Measurements from ENCODE around the gene FRAS1. TPM values are rescaled to one million over a fixed set of nuclear protein-coding genes. Genes with fewer than 3 reads are reported as not detected.
"Not testable (repeated sequence)": the region's sequence is repeated elsewhere in the genome, so short reads cannot be mapped to it uniquely, and the experiment has no call there.

FRAS1 gene
- polyA plus RNA-seq, 4 donors, result 72.9 to 81.1 (median 76.3) TPM

- not testable (repeated sequence) for DNase-seq (ENCODE audit: low read depth in 4 of 4, low spot score in 3 of 4)
These were observed 35.2 kb downstream of the FRAS1 start for GRCh38 chr4:78092350-78092749.

- DNase-seq (ENCODE audit: low read depth in 4 of 4, low spot score in 3 of 4), result no peak
These were observed 35.7 kb downstream of the FRAS1 start for GRCh38 chr4:78092850-78093249.

DNA sequence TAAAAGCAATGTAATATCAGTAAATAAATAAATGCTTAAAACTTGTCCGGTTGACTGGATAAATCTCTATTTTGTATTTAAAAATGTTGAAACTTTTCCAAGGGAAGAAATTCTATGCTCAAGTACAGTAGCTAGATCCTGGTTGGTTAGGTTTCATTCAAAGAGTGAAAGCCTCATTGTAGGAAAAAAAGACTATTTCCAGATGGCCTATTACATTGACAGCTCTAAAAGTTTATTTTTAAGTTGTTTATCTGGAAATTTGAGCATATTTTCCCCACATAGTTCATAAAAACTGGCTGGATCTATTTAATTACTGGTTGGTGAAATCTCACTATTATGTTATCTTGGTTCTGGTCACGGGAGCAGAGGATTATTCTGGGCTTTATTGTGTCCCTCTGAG lies 38.0 kb downstream of the FRAS1 start:
- DNase-seq (ENCODE audit: low read depth in 4 of 4, low spot score in 3 of 4), result no peak

- no peak for DNase-seq (ENCODE audit: low read depth in 4 of 4, low spot score in 3 of 4)
These were observed 41.9 kb downstream of the FRAS1 start for GRCh38 chr4:78099058-78099457.

DNA sequence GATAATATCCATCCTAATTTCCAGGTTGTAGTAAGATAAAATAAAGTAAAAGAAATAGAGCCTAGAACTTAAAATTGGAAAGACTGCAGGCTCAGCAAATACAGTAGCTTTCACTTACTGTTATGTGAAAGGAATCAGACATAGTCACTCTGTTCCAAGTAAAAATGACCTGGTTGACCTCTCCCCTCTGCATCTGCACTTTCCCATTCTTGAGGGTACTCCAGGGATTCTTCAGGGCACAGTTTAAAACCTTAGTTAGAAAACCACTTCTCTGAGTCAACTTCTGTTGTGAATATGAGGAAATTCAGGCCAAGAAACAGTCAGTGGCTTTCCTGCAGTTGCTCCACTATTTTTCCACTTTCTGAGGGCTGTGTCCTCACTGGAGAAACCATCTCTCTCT lies 42.9 kb downstream of the FRAS1 start:
- no peak for DNase-seq (ENCODE audit: low read depth in 4 of 4, low spot score in 3 of 4)

- DNase-seq (ENCODE audit: low read depth in 4 of 4, low spot score in 3 of 4), result no peak
These were observed 62.6 kb downstream of the FRAS1 start for GRCh38 chr4:78119698-78120097.

DNA sequence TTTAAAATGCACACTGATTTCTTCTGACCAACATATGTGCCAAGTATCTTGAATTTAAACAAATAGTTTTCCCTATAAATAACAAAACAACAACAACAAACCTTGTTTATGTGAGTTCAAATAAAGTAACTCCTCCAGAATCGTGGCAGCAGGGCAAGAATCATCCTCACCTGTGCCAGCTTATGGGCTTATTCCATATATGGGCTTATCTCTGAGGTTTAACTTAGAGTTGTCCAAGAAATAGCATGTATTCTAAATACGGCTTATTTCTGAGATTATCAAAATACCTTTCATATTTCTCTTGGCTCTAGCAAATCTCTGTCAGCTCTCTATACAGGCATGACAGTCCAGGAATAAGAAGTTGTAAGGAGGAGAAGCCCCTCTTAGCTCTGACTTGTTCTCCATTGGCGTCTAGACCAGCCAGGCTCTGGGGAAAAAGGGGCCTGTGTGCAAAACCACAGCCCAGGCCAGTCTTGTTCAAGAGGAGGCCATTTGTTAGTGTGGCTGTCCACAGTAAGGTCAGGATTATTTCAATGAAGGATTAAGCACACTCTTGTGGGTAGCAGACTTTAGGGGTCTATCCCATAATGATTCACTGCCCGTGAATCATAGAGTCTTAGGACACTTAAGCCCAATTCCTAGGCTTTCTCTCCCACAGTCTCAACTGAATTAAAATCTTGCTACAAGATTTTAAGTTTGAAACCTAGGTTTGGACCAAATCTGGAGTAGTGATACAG lies 63.2 kb downstream of the FRAS1 start:
- DNase-seq (ENCODE audit: low read depth in 4 of 4, low spot score in 3 of 4), result no peak

DNA sequence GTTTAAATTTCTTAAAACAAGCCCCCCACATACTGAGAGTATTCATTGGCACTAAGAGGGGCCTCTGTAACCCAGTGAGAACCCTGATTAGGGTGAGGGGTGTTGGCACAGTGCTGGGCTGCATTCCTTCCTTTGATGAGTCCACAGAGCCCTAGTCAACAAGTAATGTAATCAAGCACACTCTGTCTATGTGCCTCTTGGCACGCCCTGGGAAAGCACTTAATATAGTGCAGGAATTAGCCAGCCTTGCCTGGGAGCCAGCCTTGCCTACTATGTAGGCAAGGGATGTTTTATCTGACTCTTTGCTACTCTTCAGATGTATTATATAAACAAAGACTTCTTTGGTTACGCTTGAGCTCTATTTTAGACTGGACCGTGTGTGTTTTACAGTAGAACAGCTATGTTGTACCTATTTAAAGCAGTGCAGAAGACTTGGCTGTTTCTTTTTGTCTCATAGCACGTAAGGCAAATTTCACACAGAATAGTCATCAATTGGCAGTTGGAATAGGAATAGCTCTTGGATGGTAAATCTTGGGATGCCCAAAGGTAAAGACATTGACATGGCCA lies 64.3 kb downstream of the FRAS1 start:
- no peak for DNase-seq (ENCODE audit: low read depth in 4 of 4, low spot score in 3 of 4)

GRCh38 chr4:78125834-78126331 lies 68.8 kb downstream of the FRAS1 start:
- DNase-seq (ENCODE audit: low read depth in 4 of 4, low spot score in 3 of 4), result not testable (repeated sequence)

DNA sequence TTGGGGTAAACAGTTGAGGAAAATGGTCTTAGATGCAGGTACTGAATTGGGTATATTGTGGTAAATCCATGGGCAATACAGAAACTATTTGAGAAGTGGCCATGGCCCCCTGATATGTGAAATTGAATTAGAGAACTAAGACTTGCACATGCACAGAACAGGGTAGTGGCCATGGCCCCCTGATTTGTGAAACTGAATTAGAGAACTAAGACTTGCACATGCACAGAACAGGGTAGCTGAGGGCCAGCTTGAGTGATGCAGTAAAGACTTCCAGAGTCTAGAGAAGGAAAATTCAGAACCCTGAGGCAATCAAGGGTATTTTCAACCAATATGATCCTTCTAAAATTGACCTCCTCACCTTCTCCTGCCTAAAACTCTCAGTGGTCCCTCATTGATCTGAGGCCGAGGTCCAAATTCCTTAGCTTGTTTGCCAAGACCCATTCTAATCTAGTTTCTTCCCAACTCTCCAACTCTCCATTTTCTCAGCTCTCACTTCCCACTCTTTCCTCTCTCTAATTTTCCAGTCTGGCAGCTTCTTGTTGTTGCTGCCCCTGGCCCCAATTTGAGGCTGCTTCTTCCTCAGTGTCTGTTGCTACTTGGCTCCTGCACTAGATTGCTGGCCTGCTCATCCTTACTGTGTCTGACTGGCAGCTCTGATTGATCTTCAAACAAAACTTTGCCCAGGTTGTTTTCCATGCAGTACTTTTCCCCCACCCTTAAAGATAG lies 72.4 kb downstream of the FRAS1 start:
- DNase-seq (ENCODE audit: low read depth in 4 of 4, low spot score in 3 of 4), result no peak

GRCh38 chr4:78131403-78131802 lies 74.3 kb downstream of the FRAS1 start:
- no peak for DNase-seq (ENCODE audit: low read depth in 4 of 4, low spot score in 3 of 4)

DNA sequence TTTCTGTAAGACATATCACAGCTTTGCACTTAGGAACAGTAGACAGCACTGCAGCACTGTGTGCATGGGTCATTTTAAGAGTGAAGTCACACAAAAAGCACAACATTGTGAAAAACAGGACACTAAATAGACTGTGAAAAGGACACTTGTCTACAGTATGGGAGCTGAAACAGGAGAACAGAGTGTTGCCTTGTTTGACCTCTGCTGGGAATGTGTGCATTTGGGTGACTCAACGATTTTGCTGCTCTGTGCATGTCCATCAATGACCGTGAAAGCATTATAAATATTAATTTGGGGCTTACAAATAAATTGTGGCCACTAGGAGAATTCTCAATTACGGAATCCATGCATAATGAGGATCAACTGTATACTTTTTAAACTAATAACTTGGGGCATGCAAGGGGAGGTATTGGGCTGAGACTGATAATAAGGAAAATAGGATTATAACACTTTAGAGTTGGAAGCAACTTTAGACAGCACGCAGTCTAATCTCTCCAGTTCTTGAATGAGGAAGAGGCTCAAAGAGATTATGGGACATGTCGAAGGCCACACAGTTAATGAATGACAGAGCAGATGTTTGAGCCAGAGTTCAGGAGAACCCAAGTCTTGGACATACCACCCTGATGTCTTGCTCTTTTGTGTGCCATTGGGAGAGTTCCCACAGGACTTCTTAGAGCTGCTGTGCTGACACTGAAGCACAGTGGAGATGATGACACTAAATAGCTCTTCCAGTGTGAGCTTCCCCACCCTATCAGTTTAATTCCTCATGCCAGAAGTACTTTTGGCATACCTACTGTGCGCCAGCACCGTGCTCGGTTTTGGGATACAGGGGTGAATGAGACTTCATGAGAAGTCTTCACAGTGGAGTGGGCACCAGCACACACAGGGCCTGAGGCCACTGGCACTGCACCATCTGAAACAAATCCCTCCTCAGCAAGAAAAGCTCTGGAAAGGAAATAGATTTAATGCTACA lies 79.3 kb downstream of the FRAS1 start:
- DNase-seq (ENCODE audit: low read depth in 4 of 4, low spot score in 3 of 4), result no peak

- no peak for DNase-seq (ENCODE audit: low read depth in 4 of 4, low spot score in 3 of 4)
These were observed 80.4 kb downstream of the FRAS1 start for GRCh38 chr4:78137532-78137931.

DNA sequence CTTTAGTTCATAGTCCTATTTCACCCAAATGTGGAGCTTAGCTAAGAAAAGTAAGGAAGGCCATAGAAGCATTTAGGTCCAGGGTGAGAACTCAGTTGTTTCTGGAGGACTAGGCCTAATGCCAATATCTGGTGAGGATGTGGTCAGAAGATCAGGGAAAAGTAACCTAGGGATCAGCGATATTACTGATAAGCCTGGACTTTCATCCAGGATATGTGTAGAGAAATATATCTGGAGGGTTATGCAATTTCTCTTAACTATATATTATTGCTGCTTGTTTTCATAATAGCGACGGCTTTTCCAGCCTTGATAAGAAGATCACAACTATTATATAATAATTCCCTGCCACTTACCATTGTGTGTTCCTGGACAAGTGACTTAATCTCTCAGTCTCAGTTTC lies 81.1 kb downstream of the FRAS1 start:
- no peak for DNase-seq (ENCODE audit: low read depth in 4 of 4, low spot score in 3 of 4)

DNA sequence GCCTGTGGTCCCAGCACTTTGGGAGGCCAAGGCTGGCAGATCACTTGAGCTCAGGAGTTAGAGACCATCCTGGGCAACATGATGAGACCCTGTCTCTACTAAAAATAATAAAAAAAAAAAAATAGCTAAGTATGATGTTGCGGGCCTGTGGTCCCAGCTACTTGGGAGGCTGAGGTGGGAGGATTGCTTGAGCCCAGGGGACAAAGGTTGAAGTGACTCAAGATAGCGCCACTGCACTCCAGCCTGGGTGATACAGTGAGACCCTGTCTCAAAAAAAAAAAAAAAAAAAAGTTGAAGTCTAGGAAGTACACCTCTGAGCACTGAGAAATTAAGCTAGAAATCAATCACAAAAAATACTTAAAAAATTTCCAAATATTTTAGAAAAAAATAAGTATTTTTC lies 86.5 kb downstream of the FRAS1 start:
- DNase-seq (ENCODE audit: low read depth in 4 of 4, low spot score in 3 of 4), result no peak

DNA sequence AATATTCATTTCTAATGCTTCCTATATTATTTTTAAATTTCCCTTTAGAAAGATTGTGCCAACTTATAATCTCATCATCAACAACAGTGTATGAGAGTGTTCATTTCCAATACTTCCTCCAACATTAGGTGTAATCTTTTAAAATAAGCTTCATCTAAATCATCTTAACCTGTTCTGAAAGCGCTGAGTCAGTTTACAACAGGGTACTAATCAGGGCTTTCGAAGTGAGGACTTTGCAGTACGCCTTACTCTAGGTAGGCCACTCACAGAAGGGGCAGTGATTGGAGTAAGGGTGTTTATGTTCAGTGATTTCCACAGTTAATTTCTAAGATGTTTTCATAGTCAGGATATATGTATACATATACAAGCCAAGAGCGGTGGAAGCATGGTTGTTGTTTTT lies 87.9 kb downstream of the FRAS1 start:
- no peak for DNase-seq (ENCODE audit: low read depth in 4 of 4, low spot score in 3 of 4)

DNA sequence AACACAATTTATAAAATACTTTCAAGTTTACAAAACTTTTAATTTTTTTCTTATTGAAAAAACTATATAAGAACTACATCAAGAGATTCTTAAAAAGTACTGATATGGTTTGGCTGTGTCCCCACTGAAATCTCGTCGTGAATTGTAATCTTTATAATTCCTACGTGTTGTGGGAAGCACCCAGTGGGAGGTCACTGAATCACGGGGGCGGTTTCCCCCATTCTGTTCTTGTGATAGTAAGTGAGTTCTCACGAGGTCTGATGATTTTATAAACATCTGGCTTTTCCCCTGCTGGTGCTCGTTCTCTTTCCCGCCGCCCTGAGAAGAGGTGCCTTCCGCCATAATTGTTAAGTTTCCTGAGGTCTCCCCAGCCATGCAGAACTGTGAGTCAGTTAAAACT lies 88.5 kb downstream of the FRAS1 start:
- no peak for DNase-seq (ENCODE audit: low read depth in 4 of 4, low spot score in 3 of 4)

DNA sequence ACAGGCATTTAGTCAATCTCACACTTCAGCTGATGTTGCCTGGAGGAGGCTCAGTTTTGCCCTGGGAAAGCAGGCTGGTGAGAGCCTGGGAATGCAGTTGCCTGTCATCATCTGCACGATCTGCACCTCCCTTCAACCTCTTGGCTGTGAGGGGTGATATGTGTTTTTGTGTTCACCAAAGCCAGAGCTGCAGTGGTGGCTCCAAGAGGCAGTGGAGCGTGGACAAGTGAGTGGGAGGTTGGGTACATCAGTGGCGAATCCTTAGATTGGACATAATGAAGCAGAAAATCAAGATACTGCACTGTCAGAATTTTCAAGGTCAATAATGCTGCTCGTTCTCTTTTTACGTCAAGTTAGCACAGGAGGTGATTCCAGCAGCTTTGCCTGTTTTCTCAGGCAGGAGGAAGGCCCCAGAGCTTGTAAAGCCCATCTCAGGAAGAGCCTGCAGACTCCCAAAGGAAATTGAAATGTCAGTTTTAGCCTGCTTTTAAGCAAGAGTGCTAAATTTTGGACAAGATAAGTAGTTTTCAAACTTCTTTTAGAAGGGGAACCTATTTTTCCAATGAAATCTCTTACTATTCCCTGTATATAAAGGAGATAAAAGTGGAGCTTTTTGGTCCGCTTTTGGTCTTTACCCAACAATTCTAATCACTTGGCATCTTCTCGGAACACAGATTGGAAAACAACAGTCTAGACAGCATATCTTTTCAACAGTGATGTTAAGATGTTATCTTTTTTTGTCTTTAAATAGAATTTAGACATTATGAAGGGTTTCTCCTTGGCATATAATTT lies 92.8 kb downstream of the FRAS1 start:
- peak; percentile 28 to 69 (median 46) for DNase-seq (ENCODE audit: low read depth in 4 of 4, low spot score in 3 of 4)

GRCh38 chr4:78150543-78150864 lies 93.4 kb downstream of the FRAS1 start:
- DNase-seq (ENCODE audit: low read depth in 4 of 4, low spot score in 3 of 4), result peak in 3 of 4 donors; percentile 25 to 56 (median 38)

GRCh38 chr4:78152795-78153194 lies 95.7 kb downstream of the FRAS1 start:
- DNase-seq (ENCODE audit: low read depth in 4 of 4, low spot score in 3 of 4), result no peak
